Endodermal cell (in vitro differentiated cells): ENCODE results near the gene NADK. TPM values are rescaled to one million over a fixed set of nuclear protein-coding genes. Genes with fewer than 3 reads are reported as not detected.
"Not testable (repeated sequence)": the region's sequence is repeated elsewhere in the genome, so short reads cannot be mapped to it uniquely, and the experiment has no call there.

Experiments used
- DNase-seq: peaks from one replicate; pipeline ENCODE4 v3.0.0-alpha.2; 2017
- H3K27ac ChIP-seq: 2 replicates; pipeline ENCODE4 v1.5.1; 2013; ENCODE audit warnings: mild to moderate bottlenecking, low read depth, low read length, moderate library complexity
- H3K27me3 ChIP-seq: 2 replicates; pipeline ENCODE4 v1.6.1; 2013; ENCODE audit warnings: mild to moderate bottlenecking, low read length, moderate library complexity; ENCODE audit not compliant: insufficient read depth, control insufficient read depth, poor library complexity, severe bottlenecking
- H3K36me3 ChIP-seq: 2 replicates; pipeline ENCODE4 v1.7.0; 2013; ENCODE audit warnings: mild to moderate bottlenecking, low read length, moderate library complexity; ENCODE audit not compliant: control insufficient read depth, insufficient read depth
- H3K4me1 ChIP-seq: one replicate; pipeline ENCODE4 v1.7.0; 2013; ENCODE audit warnings: low read length; ENCODE audit not compliant: control insufficient read depth, insufficient read depth
- H3K4me3 ChIP-seq: 2 replicates; pipeline ENCODE4 v1.5.1; 2013; ENCODE audit warnings: mild to moderate bottlenecking, low read length, moderate library complexity
- H3K9ac ChIP-seq: 2 replicates; pipeline ENCODE4 v1.6.1; 2013; ENCODE audit warnings: mild to moderate bottlenecking, low read length, moderate library complexity; ENCODE audit not compliant: poor library complexity, severe bottlenecking; ENCODE audit errors: extremely low read depth
- H3K9me3 ChIP-seq: 2 replicates; pipeline ENCODE4 v1.6.1; 2013; ENCODE audit warnings: mild to moderate bottlenecking, low read length, moderate library complexity; ENCODE audit not compliant: control insufficient read depth
- H3K27ac Mint-ChIP-seq: 2 replicates; pipeline ENCODE4 v1.8.0; 2020; ENCODE audit warnings: mixed read lengths
- H3K27me3 Mint-ChIP-seq: 2 replicates; pipeline ENCODE4 v1.8.0; 2021; ENCODE audit warnings: mild to moderate bottlenecking, mixed read lengths; ENCODE audit not compliant: insufficient read depth
- H3K36me3 Mint-ChIP-seq: 2 replicates; pipeline ENCODE4 v1.8.0; 2020; ENCODE audit warnings: low read depth, mixed read lengths
- H3K4me1 Mint-ChIP-seq: 2 replicates; pipeline ENCODE4 v1.8.0; 2020; ENCODE audit warnings: mixed read lengths
- H3K4me3 Mint-ChIP-seq: 2 replicates; pipeline ENCODE4 v1.8.0; 2020; ENCODE audit warnings: mild to moderate bottlenecking, moderate library complexity, mixed read lengths
- H3K9me3 Mint-ChIP-seq: 2 replicates; pipeline ENCODE4 v1.8.0; 2020; ENCODE audit warnings: mild to moderate bottlenecking, mixed read lengths
- WGBS, 2 experiments: methylation state at CpG; one replicate each; pipeline versions ENCODE4 v1.1.5 to v1.1.7; 2013; ENCODE audit warnings: missing lambda C conversion rate in 2 of 2, mixed read lengths in 1 of 2; ENCODE audit not compliant: insufficient coverage in 1 of 2, insufficient read length in 1 of 2; 5-methylcytosine and 5-hydroxymethylcytosine counted together
- total RNA-seq, 2 donors: library from RNA; stranded (reverse); fragmentation: NEBNext Ultra II Directional in 1 of 2; extraction: Animal tissue kit (Norgen Biotek cat#: 25700) in 1 of 2; gene quantifications; 2 replicates in 1 of 2; 3 replicates in 1 of 2; pipeline ENCODE4 v1.2.1, GENCODE V29; 2021
- TF ChIP-seq, protein P1 (sequence below): fragments of 200-600 bp; sonication (generic); conservative IDR thresholded peaks from 2 replicates; pipeline ENCODE4 v1.5.0; 2021; ENCODE audit warnings: antibody characterized with exemption, mild to moderate bottlenecking

The NADK gene
- total RNA-seq, 2 donors from 2014 or later, result 75.2 to 81.6 TPM

DNA sequence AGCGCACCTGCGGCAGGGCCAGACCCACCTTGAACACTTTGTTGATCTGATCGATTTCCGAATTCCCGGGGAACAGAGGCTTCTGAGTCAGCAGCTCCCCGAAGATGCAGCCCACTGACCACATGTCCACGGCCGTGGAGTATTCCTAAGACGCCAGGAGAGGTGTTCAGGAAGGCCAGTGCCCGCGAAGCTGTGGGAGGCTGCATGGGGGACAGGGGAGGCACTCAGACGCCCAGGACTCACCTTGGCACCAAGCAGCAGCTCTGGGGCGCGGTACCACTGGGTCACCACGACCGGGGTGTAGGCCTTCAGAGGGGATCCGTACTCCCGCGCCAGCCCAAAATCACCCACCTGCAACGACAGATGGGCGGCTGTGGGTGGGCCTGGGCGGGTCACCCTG is 74.5 kb downstream of the NADK start:
- H3K4me3 ChIP-seq, result no peak overlapping the region
- Mint-ChIP-seq H3K4me1 (no peaks in the 10 kb centered on the region), H3K4me3 (no peak overlapping the region), H3K36me3 (peaks cover 3% of the 10 kb centered on the region), H3K27ac (no peak overlapping the region), H3K27me3 (no peaks in the 10 kb centered on the region), H3K9me3 (no peaks in the 10 kb centered on the region)
- H3K9ac ChIP-seq, result no peak overlapping the region
- no peaks in the 10 kb centered on the region for H3K27me3 ChIP-seq
- no peaks in the 10 kb centered on the region for H3K9me3 ChIP-seq
- 96% methylated on average over 11 to 22 of the region's 22 CpGs for WGBS, 2 experiments
- H3K27ac ChIP-seq, result no peak overlapping the region
- no peaks in the 10 kb centered on the region for H3K4me1 ChIP-seq
- no peaks in the 10 kb centered on the region for H3K36me3 ChIP-seq
- TF ChIP-seq, protein P1, sequence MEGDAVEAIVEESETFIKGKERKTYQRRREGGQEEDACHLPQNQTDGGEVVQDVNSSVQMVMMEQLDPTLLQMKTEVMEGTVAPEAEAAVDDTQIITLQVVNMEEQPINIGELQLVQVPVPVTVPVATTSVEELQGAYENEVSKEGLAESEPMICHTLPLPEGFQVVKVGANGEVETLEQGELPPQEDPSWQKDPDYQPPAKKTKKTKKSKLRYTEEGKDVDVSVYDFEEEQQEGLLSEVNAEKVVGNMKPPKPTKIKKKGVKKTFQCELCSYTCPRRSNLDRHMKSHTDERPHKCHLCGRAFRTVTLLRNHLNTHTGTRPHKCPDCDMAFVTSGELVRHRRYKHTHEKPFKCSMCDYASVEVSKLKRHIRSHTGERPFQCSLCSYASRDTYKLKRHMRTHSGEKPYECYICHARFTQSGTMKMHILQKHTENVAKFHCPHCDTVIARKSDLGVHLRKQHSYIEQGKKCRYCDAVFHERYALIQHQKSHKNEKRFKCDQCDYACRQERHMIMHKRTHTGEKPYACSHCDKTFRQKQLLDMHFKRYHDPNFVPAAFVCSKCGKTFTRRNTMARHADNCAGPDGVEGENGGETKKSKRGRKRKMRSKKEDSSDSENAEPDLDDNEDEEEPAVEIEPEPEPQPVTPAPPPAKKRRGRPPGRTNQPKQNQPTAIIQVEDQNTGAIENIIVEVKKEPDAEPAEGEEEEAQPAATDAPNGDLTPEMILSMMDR, result no peak
- DNase-seq, result no peak

DNA sequence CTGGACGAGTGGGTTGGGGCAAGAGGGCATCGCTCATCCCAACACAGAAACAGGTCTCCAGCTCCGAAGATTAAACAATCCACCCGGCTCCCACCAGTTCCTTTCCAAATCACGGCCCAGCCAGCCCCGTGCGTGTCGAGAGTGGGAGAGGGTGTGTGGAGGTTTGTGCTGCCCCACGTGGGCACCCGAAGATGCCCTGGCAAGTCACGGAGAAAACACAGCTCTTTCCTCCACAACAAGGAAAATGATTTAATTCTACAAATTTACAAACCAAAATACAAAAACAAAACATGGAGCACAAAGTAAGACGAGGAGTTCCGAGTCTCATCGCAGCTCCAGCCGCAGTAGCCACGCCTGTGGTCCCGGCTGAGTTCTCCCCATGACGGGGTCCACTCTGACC is 75.8 kb downstream of the NADK start:
- H3K27me3 Mint-ChIP-seq, DNase-seq, H3K4me1 ChIP-seq, H3K4me3 Mint-ChIP-seq, H3K9me3 Mint-ChIP-seq, H3K4me3 ChIP-seq, H3K9me3 ChIP-seq, H3K9ac ChIP-seq, H3K27ac ChIP-seq, H3K4me1 Mint-ChIP-seq, H3K36me3 ChIP-seq, H3K27ac Mint-ChIP-seq, H3K36me3 Mint-ChIP-seq, H3K27me3 ChIP-seq: not testable (repeated sequence)
- WGBS, 2 experiments, result no CpG with 5 or more reads among the region's 18 CpGs

Other genes starting within 250 kb of the NADK start
- 1 to 10 TPM; 6.4 to 6.9 TPM for gene TMEM240, start 237.8 kb downstream of the NADK start, total RNA-seq
- 100 to 1,000 TPM; 133 to 138 TPM for gene SSU72, start 203.6 kb downstream of the NADK start, total RNA-seq
- 10 to 100 TPM; 10.4 to 10.8 TPM for gene FNDC10, start 178.3 kb downstream of the NADK start, total RNA-seq
- 10 to 100 TPM; 77.4 to 97.9 TPM for gene MIB2, start 163.0 kb downstream of the NADK start, total RNA-seq
- 10 to 100 TPM; 14.7 to 19.9 TPM for gene MMP23B, start 146.3 kb downstream of the NADK start, total RNA-seq
- gene CDK11B, start 119.5 kb downstream of the NADK start, total RNA-seq, result 10 to 100 TPM; 31.8 to 33.6 TPM
- 10 to 100 TPM; 51.2 to 56.9 TPM for gene SLC35E2B, start 85.7 kb downstream of the NADK start, total RNA-seq
- 10 to 100 TPM; 61.0 to 62.1 TPM for gene CDK11A, start 54.1 kb downstream of the NADK start, total RNA-seq
- gene GNB1, start 112.6 kb upstream of the NADK start, total RNA-seq, result 100 to 1,000 TPM; 369 to 371 TPM
- 1 to 10 TPM in 1 of 2 donors, under 1 TPM in 1; 0.89 to 1.4 TPM for gene CALML6, start 136.8 kb upstream of the NADK start, total RNA-seq
- gene TMEM52, start 140.8 kb upstream of the NADK start, total RNA-seq, result 1 to 10 TPM; 6.0 to 6.3 TPM
- gene CFAP74, start 225.3 kb upstream of the NADK start, total RNA-seq, result under 1 TPM; 0.58 to 0.75 TPM
- gene GABRD, start 240.9 kb upstream of the NADK start, total RNA-seq, result not detected